Activated CD4-positive, alpha-beta T cell treated with anti-CD3 and anti-CD28 coated beads, Interleukin-2, amount 50 U/mL, for 4 hours (primary cell): ENCODE measurements around the gene UBAP1L.
A peak's percentile ranks its signal among the peaks of the same experiment; 100 is the strongest.
"Not testable (repeated sequence)": the region's sequence is repeated elsewhere in the genome, so short reads cannot be mapped to it uniquely, and the experiment has no call there.

Experiments
- DNase-seq, 2 experiments: peaks; one replicate each; pipeline ENCODE4 v3.0.0-alpha.2; 2020

UBAP1L gene

GRCh38 chr15:65062061-65062460, 52.9 kb downstream of the UBAP1L start:
- DNase-seq = no peak

- DNase-seq = no peak
These were observed 54.2 kb downstream of the UBAP1L start for GRCh38 chr15:65060641-65061397.

DNA sequence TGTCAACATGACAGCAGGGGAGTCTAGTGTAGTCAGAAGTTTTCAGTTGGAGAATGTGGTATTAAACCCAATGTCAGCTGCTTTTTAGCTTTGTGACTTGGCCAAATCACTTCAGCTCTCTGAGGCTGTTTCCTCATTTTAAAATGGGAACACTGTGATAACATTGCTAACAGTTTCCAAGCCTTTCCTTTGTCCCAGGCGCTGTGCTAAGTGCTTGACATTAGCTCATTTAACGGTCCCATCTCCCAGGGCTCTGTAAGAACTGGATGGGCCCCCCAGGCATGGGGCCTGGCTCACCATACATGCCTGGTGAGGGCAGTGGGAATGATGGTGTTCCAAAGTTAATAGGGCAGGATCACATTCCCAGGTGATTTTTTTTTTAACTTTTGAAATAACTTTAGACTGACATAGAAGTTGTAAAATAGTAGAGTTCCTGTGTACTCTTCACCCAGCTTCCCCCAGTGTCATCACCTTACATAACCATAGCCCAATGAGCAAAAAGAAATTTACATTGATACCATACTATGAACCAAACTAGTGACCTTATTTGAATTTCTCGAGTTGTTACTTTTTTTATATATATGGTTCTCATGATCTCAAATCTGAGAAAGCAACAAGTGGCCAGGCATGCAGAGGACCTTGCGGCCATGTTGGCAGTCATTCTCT, 54.9 kb downstream of the UBAP1L start:
- DNase-seq = no peak

- DNase-seq = no peak
These were observed 55.6 kb downstream of the UBAP1L start for GRCh38 chr15:65059369-65059750.

GRCh38 chr15:65058394-65059368, 56.3 kb downstream of the UBAP1L start:
- no peak for DNase-seq

DNA sequence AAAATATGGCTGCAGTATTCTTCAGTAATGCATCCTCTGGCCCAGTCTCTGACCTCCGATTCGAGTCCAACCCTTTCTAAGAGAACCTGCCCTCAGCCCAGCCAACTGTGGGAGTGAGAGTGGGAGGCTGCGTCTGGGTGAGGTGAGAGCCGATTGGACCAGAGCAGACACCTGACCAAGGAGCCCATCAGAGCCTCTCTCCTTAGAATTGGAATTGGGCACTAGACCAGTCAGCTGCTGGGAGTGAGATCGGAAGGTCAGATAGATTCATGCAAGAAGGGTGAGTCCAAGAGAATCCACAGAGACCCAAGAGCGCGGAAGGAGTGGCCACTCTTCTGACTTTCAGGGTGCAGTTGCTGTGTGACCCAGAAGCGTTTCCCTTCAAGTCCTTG, 57.5 kb downstream of the UBAP1L start:
- DNase-seq = no peak

DNA sequence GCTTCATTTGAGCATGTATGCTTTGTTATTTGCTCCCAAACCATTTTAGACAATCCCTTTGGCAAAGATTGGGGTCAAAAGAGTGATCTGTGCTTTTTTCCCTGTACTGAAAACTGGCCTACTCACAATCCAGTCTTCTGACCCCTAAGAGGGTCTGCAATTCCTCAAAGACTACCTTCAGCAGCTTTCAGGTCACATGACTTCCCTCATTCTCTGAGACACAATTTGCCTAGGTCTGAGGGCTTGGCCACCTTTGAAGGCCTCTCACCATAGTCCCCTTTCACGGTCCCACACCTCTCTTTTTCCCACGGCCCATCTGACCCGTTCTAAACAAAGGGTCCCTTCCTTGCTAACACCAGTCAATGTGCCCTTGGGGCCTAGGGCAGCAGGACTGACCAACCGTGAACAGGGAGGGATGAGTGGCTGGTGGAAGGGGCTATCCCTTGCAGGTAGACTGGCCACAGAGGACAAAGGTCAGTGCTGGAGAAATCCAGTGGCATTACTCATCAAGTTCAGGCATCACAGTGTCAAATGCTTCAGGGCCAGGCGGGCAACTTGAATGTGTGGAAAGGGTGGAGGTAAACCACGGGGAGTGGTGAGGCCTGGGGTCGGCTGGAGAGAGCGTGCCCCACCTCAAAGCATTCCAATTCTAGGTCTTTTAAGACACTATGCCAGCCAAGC, 58.0 kb downstream of the UBAP1L start:
- DNase-seq = no peak

- no peak for DNase-seq
These were observed 58.9 kb downstream of the UBAP1L start for GRCh38 chr15:65056106-65056505.

- no peak for DNase-seq
These were observed 59.7 kb downstream of the UBAP1L start for GRCh38 chr15:65055201-65055870.

DNA sequence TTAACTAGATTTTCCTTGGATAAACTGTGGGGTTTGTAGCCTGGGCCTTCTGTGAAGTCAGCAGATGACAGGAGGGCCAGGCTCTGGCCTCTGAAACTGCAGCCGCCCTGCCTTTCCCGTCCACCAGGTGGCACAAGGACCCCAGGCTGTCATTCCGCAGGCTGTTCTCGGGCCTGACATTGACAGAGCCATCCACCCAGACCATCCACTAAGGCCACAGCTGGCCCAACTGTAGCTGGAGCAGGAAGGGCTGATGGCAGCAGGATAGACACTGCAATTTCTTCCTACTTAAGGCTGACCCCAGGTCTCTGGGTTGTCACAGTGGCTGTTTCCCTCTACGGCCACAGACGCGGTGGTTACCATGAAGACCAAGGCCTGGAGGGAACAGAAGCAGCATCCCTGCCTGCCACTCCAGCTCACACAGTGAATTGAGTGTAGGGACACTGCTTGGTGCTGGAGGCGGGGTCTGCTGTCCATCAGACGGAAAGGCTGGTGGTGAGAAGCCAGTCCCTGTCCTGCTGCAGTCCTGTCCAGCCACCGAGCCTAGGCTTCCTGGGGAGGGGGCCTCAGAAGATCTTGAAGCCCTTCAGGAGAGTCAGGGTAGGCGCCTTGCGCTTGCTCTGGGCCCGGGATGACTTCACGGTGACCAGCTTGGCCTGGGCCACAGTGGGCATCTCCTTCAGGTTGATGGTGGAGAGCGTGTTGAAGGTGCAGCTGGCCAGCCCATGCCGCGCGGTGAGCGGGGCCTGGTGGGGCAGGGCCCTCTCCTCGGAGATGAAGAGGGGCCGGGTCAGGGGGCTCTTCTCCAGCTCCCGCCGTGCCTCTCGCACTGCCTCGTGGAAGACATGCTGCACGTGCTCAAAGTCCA, 60.4 kb downstream of the UBAP1L start:
- peak; percentile 46 to 47 for DNase-seq

GRCh38 chr15:65052956-65053355, 62.0 kb downstream of the UBAP1L start:
- no peak for DNase-seq

GRCh38 chr15:65051266-65051665, 63.7 kb downstream of the UBAP1L start:
- DNase-seq = no peak

DNA sequence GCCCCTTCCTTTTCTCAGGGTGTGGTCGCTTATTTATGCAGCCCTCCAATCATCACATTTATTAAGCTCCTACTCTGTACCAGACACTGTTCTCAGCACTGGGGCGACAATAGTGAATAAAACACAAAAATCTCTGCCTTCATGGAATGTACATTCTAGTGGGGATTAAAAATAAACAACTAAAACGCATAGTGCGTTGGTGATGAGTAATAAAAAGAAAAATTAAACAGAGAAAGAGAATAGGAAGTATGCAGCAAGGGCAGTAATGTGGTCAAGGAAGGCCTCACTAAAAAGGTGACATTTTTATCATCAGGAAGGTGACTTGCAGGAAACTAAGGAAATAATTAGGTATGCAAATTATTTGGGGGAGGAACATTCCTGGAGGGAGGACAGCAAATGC, 64.7 kb downstream of the UBAP1L start:
- DNase-seq = no peak

GRCh38 chr15:65049418-65049840, 65.6 kb downstream of the UBAP1L start:
- DNase-seq = peak; percentile 84 to 88

DNA sequence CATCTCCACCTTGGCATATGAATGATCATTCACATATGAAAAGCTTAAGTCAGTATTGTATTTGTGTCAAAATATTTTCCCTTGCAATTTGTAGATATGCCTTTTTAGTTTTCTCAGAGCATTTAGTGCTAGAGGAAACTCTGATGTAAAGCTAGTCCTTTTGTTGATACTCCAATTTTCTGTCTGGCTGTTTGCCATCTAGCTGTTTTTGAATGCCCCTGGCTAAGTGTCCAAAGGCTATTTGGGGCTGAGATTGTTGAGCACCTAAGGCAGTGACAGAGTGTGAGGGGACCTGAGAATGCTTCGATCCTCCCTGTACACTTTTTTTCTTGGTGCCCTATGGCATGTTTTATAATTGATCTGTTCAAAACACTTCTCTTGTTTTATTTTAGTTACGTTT, 66.8 kb downstream of the UBAP1L start:
- no peak for DNase-seq

DNA sequence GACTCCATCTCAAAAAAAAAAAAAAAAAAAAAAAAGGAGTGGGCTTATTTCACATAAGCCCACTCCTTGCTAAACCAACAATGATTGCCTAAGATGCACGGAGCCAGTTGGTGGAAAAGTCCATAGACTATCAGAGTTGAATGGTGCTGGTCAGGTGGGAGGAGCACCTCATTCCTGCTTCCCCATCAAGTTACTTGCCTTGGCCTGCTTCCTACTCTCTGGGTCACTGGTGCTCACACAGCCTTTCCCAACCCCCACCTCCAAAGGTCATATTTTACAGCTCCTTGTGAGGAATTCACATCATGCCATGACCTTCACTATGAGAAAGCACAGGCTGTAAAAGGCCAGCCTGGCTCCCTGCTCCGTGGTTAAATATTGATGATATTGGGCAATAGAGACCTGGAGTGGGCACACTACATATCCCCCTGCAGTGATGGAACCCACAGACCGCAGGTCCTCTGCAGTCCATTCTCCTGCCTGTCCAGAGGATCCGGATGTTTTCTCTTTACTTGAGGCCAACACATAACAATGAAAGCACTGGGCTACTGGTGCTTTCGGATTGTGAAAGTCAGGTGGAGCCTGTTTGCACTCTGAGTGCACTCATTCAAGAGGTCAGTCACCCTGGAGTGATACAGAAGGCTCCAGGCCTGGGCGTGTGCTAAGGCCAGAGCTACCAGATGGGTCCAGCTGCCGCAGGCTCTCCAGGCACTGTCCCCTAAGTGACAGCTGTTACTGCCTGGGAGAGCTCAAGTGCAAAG, 70.1 kb downstream of the UBAP1L start, which contains the start of gene SLC51B:
SLC51B (plus strand) TSS at position 664 of the 758 bp plus-strand sequence. CDS start 4,618 bp downstream, outside the sequence.
- no peak for DNase-seq

DNA sequence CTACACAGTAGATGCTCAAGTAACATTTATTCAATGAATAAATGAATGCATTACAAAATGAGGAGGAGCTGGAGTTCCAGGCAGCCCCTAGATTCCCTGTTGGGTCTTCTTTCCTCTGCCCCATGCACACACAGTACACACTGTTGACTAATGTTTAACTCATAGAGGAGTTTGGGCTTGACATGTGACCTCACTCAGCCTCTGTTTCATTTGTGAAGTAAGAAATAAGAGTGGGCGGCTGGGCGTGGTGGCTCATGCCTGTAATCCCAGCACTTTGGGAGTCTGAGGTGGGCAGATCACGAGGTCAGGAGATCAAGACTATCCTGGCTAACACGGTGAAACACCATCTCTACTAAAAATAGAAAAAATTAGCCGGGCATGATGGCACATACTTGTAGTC, 70.8 kb downstream of the UBAP1L start:
- not testable (repeated sequence) for DNase-seq

GRCh38 chr15:65042776-65043327, 72.1 kb downstream of the UBAP1L start:
- DNase-seq = no peak
